ENCODE data around the gene EPAS1. TPM values are rescaled to one million over a fixed set of nuclear protein-coding genes. Genes with fewer than 3 reads are reported as not detected.

EPAS1 gene
- total and polyA plus RNA-seq, 12 donors, result 112 to 415 (median 201) TPM

DNA sequence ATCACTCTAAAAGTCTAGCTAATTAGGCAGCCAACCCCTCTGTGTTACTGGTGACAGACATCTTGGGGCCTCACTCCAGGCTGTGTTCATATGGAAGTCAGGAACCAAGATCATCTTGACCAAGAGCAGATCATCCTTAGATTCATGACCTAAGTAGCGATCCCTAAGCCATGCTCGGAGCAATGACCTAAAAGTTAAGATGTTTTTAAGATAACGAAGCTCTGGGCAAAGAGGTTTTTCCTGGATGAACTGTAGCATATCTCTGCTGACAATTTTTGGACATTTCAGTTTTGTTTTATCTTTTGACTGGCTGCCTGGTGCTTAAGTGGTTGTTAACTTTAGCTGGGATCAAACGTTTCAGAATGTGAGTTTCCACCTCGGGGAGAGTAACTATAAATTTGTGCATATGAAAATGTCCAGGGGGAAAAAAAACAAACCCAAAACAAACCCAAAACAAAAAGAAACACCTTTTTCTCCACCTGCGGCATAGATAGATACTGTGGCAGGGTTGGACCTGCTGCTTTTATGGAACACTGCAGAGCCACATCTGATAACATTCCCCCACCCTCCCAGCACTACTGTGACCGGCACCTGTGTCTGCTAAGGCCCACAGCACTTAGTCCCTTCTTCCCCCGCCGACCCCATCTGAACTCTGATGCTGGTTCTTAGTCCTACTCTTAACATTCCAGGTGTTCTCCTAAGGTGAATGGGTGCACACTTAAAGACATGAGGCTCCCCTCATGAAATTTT lies 45.5 kb downstream of the EPAS1 start:
- ATAC-seq (no peak), DNase-seq (no peak)
- no peak overlapping the region for H3K4me3 ChIP-seq
- H3K4me1 ChIP-seq, result peaks cover 36 to 100% (median 98%) of the 10 kb centered on the region in 9 donors
- peaks cover 0 to 17% (median 3%) of the 10 kb centered on the region in 9 donors for H3K36me3 ChIP-seq
- intact Hi-C loops (cut with DNase I), result loop anchor here in 1 of 10 donors (5.0 kb wide), 1 partner anchor 35 kb away; no protein-coding TSS in a partner anchor
- H3K27me3 ChIP-seq, result no peaks in the 10 kb centered on the region
- H3K9me3 ChIP-seq, result no peaks in the 10 kb centered on the region
- WGBS, 2 donors, result 57 to 62% methylated on average over 9 of the region's 9 CpGs
- peak overlapping the region in 5 of 10 donors; percentile 5 to 28 (median 9) for H3K27ac ChIP-seq
- TF ChIP-seq CTCF (IDR thresholded peaks at IDR 0.05), result no peak

DNA sequence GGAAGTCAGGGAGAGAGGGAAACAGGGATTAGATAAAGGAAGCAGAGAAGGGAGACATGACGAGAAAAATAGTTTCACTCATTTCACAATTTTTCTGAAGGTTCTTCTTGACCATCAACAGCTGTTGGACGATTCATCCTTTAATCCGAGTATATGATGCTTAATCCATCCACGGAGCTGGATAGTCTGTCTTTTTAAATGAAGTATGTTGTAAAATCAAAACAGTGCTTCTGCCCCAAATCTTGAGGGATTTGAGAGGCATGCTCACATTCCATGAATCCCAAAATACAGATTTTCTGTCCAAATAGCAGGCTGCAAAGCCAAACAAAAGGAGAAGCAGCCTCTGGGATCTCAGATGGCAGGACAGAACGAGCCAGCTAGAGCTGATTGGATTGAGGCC lies 47.5 kb downstream of the EPAS1 start:
- H3K27me3 ChIP-seq, result no peaks in the 10 kb centered on the region
- no peak for DNase-seq
- no peak for ATAC-seq
- H3K36me3 ChIP-seq, result peaks cover 0 to 36% (median 5%) of the 10 kb centered on the region in 9 donors
- WGBS, 2 donors, result 48 to 59% methylated on average over 5 of the region's 5 CpGs
- no peaks in the 10 kb centered on the region for H3K9me3 ChIP-seq
- TF ChIP-seq CTCF (IDR thresholded peaks at IDR 0.05), result no peak
- H3K27ac ChIP-seq, result peak overlapping the region in 5 of 10 donors; percentile 18 to 79 (median 47)
- H3K4me3 ChIP-seq, result no peak overlapping the region
- intact Hi-C loops (cut with DNase I), result loop anchor here in 2 of 10 donors (2.0 to 5.0 kb wide), 2 partner anchors 18 to 37 kb away; no protein-coding TSS in a partner anchor
- peaks cover 30 to 100% (median 97%) of the 10 kb centered on the region in 9 donors for H3K4me1 ChIP-seq

DNA sequence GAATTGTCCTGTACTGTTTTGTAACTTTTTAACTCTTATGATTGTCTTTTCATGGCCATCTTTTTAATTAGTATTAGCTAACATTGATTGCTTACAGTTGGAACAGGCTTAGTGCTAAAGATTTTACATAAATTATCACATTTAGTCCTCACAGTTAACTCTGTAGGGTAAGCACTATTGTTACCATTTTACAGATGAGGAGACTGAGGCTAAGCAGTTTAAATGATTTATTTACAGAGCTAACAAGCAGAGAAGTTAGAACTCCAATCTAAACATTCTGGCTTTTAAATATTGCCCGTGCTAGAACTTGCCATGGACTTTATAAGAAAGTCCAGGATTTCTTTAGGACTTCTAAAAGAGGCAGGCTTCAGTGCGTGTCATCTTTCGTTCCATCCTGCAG lies 48.6 kb downstream of the EPAS1 start:
- Histone ChIP-seq H3K27me3 (no peaks in the 10 kb centered on the region), H3K36me3 (peaks cover 0 to 47% (median 8%) of the 10 kb centered on the region in 9 donors), H3K9me3 (no peaks in the 10 kb centered on the region), H3K4me3 (no peak overlapping the region), H3K4me1 (peaks cover 27 to 100% (median 95%) of the 10 kb centered on the region in 9 donors), H3K27ac (peak overlapping the region in 6 of 10 donors; percentile 5 to 79 (median 32))
- 50 to 82% methylated on average over 3 of the region's 3 CpGs for WGBS, 2 donors
- DNase-seq, result no peak
- ATAC-seq, result no peak
- no peak for TF ChIP-seq CTCF (IDR thresholded peaks at IDR 0.05)
- intact Hi-C loops (cut with DNase I), result loop anchor here in 1 of 10 donors (2.0 kb wide), 1 partner anchor 17 kb away; no protein-coding TSS in a partner anchor

DNA sequence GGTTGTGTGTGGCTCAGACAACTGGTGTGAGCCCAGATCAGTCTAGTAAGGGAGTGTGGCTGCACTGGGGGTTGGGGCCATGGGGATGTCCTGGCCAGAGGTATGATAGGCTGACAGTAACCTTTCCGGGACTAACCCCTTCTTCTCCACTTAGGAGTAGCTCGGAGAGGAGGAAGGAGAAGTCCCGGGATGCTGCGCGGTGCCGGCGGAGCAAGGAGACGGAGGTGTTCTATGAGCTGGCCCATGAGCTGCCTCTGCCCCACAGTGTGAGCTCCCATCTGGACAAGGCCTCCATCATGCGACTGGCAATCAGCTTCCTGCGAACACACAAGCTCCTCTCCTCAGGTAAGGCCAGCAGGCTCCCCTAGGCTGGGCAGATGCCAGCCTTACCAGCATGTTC lies 49.5 kb downstream of the EPAS1 start:
- WGBS, 2 donors, result 73 to 83% methylated on average over 10 of the region's 10 CpGs
- no peak for TF ChIP-seq CTCF (IDR thresholded peaks at IDR 0.05)
- peak overlapping the region in 9 of 10 donors; percentile 14 to 84 (median 53) for H3K27ac ChIP-seq

More for the DNA sequence above, 49.5 kb downstream of the EPAS1 start:
- Histone ChIP-seq H3K9me3 (no peaks in the 10 kb centered on the region), H3K4me3 (no peak overlapping the region), H3K27me3 (no peaks in the 10 kb centered on the region), H3K36me3 (peaks cover 0 to 56% (median 14%) of the 10 kb centered on the region in 9 donors), H3K4me1 (peaks cover 33 to 100% (median 95%) of the 10 kb centered on the region in 9 donors)
- intact Hi-C loops (cut with DNase I), result no loop called here
- no peak for DNase-seq
- no peak for ATAC-seq

Measured in heart right ventricle (tissue), 16 donors.